ENCODE data around the gene RTTN.
"Not testable (repeated sequence)": the region's sequence is repeated elsewhere in the genome, so short reads cannot be mapped to it uniquely, and the experiment has no call there.

RTTN gene

DNA sequence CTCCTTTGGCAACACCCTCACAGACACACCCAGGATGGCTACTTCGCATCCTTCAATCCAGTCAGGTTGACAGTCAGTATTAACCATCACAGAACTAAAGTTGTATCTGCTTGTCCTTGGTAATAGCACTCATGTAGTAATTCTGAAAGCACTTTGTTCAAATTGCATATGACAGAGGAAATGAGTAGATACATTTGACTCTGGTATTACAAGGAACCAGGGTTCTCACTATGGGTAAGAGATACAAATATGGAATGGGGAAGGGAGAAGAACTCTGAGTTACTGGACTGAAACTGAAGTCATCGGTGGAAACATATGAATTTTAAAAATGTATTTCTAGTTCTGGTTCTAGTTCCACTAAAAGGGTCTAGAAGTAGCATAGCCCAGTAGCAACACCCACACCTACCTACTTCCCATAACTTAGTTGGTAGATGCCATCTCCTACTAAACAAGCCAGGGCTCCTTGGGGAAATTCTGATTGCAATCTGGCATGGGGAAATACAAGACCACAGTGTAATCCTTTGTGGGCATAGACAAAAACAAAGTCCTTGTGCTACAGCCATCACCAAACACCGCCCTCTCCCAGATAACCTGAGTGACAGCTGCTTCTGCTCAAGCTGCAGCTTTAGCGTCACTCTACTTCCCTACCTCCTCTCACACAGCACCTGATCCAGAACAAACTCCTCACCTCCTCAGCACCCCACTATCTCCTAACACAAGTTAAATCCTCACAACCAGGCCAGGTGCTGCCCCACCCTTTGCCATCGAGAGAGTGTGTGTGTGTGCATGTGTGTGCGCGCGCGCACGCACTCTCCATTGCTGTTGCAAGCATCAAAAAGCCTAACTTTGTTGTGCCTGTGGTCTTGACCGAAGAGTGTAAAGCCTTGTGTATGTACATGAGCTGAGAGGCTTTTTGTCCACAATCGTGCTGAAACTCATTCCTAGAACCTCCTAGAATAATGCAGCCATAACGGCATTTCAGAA, 226.5 kb downstream of the RTTN start:
- no peak for DNase-seq (ENCODE audit: low spot score)

DNA sequence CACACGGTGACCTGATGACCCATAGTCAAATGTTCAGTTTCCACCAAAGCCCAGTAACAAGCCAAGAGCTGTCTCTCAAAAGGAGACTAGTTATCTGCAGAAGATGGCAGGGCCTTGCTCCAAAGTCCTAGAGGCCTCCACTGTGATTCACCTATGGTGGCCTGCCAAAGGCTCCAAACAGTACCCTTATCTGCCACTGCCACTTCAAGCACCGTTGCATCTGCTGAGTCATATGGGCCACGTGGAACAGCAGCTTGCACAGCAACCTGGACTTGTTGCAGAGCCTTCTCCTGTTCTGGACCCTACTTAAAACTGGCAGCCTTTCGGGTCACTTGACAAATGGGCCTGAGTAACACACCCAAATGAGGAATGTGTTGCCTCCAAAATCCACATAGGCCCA, 230.2 kb downstream of the RTTN start:
- DNase-seq (ENCODE audit: low spot score) = not testable (repeated sequence)

DNA sequence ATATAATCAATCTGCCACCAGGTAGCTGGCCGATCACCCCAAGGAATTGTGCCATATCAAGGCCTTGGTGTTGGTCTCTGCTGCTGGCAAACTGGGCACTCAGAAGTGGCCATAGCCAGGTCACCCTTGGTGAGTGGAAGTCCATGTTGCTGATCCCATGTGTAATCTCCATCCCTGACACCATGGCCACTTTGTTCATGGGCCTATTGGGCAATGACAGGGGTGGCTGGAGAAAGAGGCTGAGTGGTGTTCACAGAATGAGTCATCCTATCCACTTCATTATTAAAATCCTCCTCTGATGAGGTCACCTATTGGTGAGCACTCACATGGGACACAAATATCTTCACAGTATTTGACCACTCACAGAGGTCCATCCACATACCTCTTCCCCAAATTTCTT, 231.1 kb downstream of the RTTN start:
- no peak for DNase-seq (ENCODE audit: low spot score)

DNA sequence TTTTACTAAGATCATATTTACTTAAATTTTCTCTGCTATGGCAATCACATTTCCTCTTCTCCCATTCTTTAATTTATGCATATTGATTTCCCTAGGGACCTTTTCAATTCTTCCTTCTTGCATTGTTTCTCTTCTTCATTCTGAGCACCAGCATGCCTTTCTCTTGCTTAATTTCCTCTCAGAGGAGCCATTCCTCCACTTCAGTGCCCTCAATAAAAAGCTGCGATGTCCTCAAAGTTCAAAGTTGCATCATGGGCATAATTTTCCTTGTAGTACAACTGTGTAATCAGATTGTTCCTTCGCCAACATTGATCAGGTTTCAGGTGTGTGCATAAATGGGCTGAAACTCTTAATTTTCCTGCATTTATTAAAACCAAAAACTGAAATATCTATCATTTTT, 236.0 kb downstream of the RTTN start:
- DNase-seq (ENCODE audit: low spot score) = no peak

DNA sequence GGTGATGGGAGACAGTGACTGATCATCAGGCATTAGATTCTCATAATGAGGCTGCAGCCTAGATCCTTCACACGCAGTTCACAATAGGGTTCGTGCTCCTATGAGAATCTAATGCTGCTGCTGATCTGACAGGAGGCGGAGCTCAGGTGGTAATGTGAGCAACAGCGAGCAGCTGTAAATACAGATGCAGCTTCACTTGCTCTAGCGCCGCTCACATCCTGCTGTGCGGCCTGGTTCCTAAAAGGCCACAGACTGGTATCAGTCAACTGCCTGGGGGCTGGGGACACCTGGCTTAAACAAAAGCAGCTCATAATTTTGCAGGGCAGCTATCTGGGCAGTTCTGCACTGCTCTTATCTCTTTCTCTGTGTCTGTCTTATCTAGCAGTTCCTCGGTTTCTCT, 237.4 kb downstream of the RTTN start:
- DNase-seq (ENCODE audit: low spot score) = no peak

DNA sequence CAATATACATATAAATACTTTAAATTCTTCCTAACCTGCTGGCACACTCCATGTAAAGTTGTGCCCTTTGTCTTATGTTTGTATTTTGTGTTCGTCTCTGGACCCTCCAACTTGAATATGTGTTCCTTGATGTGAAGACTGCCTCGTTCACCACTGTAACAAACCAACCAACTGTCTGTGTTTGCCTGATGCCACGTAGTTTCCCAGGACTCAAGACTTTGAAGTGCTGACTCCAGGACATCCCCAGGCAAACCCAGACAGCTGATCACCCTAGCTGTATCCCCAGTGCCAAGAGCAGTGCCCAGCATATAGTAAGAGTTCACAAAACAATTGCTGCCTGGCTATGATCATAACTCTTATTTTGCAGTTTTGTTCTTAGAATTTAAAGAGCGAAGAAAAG, 242.3 kb downstream of the RTTN start:
- no peak for DNase-seq (ENCODE audit: low spot score)

DNA sequence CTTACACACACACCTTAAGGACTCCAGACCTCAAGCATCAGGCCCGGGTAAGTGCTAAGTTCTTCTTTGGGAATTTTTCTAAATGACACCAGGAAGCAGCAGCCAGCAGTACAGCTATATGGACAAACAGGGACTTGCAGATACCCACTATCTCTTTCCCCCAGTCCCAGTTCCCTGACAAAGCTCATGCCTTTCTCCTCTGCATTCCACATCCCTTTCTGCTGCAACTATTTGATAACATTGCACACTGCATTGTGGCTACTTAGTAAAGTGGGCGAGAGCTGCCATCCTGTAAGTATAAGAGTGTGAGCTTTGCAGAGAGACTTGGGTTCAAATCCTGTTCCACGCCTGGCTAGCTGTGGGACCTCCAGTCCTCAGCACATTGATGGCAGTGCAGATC, 243.8 kb downstream of the RTTN start:
- DNase-seq (ENCODE audit: low spot score) = no peak

DNA sequence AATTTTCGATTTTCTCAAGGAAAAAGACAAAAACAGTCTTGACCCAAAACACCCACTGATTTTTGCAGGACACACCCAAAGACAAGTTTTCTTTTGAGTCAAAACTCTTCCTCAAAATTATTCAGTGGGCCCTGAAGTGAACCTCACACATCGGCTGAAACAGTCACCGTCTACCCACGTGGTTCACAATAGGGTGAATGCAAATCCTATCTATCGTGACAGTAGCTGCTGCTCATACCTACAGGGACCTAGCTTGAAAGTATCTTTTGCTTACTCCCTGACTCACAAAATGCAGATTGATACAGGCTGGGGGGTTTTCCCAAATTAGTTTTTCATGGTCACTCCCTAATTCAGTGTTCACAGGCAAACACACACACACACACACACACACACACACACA, 247.1 kb downstream of the RTTN start:
- DNase-seq (ENCODE audit: low spot score) = no peak

DNA sequence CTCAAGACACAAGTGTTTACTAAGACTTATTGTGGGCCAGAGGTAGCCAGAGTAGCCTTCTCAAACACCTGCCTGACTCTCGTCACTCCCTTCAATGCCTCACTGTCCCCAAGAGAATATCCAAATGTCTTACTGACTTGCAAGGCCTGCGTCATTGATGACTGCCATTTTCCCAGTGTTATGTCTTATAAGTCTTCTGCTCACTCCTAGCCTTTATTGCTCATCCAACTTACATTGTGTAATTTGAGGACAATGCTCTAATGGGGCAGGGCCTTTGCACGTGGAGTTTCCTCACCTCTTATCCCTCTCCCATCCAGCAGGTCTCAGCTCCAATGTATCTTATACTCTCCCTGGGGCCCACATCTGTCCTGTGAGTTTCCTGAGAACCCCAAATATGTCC, 247.7 kb downstream of the RTTN start:
- DNase-seq (ENCODE audit: low spot score) = no peak

DNA sequence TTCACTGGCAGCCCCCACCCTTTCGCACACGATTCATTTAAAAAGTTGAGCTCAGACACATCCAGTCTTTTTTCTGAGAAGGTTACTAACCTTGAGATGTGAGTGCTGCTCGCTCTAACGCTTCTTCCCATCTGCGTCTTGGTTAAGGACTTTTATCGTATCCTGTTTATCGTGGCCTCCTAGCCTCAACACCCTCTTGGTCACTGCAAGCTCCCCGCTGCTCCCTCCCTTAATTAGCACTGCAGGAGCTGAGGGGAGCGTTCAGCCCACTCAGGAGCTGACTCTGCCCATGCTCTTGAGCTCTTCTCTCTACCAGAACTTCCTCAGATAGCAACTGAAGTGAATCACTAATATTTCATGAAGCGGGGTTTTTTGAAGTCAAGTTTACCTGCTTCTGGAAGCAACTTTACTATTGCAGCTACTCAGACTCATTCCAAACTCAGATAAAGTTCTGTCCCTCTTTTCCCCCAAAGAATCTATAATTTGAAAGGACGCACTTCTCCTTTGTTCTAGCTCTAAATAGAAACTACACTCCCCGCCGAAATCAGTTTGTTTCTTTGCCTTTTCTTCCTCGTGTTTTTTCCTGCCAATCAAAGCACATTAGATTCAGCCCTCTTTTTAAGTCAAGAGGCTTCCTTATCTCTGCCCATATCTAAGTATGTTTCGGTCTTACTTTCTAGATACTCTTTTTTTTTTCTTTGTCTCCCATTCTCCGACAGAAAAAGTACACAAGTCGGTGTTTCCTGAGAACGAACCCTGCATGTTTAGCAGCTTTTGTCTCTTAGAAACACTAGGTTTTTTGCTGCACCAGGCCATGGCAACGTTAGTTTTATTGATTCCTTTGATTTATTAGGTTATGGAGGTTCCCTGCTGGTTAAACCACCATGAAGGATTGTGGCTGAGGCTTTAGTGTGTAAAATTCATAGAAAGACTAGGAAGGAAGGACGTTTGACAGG, 248.5 kb downstream of the RTTN start:
- no peak for DNase-seq (ENCODE audit: low spot score)

DNA sequence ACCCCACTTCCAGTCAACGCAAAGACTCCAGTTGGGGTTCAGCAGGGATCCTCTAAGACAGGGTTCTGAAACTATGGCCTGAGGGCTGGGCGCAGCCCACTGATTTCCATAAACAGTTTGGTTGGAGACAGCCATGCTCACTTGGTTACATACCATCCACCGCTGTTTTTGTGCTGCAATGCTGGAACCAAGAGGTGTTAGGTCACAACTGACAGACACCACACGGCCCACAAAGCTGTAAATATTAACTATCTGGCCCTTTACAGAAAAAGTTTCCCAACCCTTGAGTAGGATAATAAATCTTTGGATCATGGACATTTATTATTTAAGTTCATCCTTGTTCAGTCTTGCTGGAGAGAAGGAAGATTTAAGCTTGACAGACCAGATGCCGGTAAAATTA, 249.4 kb downstream of the RTTN start:
- no peak for DNase-seq (ENCODE audit: low spot score)

DNA sequence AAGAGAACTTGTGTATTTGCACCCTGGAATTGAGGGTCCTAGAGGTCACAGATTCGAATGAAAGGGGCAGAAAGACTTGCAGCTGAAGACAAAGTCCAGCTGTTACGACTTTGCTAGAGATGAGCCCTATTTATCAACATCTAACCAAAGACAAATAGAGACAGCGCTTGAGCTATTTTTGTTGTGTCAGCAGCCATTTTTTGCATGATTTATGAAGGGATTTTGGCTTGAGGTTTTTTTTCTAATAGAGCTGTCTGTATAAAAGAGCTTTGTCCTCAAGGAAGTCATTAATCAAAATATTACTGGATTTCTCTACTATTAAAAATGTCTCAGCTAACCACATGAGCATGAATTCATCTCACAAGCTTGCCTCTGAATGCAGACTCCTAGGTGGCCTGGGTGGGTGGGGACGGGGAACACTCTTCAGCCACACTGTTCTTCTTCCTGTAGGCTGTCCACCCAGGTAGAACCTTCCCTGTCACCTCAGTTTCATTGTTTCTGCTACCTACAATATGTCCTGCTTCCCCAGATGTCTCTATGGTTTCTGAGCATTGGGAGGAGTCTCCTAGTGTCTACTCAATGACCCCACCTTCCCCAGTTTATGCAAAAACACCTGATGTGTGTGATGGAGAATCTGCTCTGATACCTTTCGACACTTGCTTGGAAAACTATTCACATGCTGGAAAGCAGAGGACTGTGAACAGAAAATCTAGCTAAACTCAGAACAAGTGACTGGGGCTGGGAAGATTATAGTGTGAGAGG, 250.6 kb downstream of the RTTN start:
- DNase-seq (ENCODE audit: low spot score) = no peak

DNA sequence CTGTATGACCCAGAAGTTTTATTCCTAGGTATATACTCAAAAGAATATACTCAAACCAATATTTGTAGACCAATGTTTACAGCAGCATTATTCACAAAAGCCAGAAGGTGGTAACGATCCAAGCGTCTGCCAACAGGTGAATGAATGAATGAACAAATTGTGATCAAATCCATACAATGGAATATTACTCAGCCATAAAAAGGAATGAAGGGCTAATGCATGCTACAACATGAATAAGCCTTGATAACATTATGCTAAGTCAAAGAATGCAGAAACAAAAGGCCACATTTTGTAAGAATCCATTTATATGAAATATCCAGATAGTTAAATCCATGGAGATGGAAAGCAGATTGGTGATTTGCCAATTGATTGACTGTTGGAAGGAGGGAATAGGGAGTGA, 252.3 kb downstream of the RTTN start:
- DNase-seq (ENCODE audit: low spot score) = no peak
